ENCODE results near the gene DNAH6. TPM values are rescaled to one million over a fixed set of nuclear protein-coding genes. Genes with fewer than 3 reads are reported as not detected.

The DNAH6 gene
- total RNA-seq, 1 donor from 2014 or later: 5.5 TPM

- H3K9me3 Mint-ChIP-seq (ENCODE audit: low read depth): peaks cover 14% of the 10 kb centered on the region
- H3K27me3 Mint-ChIP-seq: no peaks in the 10 kb centered on the region
- H3K36me3 Mint-ChIP-seq (ENCODE audit: insufficient read depth): peaks cover 1% of the 10 kb centered on the region
- DNase-seq (ENCODE audit: low spot score, unreplicated experiment): no peak
- H3K4me3 Mint-ChIP-seq (ENCODE audit: low read depth): no peak overlapping the region
- no peaks in the 10 kb centered on the region for H3K4me1 Mint-ChIP-seq (ENCODE audit: low read depth)
- TF ChIP-seq CTCF (IDR thresholded peaks at IDR 0.05; ENCODE audit: unreplicated experiment): peak; percentile 36
- no peak overlapping the region for H3K27ac Mint-ChIP-seq
Measured at GRCh38 chr2:84741182-84741822, 225.0 kb downstream of the DNAH6 start.

DNA sequence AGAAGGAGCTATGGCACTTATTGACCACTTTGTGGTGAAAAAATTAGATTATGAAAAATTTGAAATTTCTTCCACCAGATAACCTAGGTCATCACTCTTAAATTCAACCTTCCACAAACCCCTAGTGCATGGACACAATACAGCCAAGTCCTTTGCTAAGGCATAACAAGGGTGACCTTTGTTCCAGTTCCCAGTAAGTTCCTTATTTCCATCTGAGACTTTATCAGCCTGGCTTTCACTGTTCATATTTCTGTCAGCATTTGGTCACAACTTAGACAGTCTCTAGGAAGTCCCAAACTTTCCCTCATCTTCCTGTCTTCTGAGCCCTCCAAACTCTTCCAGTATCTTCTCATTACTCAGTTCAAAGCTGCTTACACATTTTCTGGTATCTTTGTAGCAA, 232.0 kb downstream of the DNAH6 start:
- Mint-ChIP-seq H3K36me3 (ENCODE audit: insufficient read depth) (no peaks in the 10 kb centered on the region), H3K4me3 (ENCODE audit: low read depth) (no peak overlapping the region), H3K27ac (no peak overlapping the region), H3K27me3 (no peaks in the 10 kb centered on the region), H3K4me1 (ENCODE audit: low read depth) (no peaks in the 10 kb centered on the region), H3K9me3 (ENCODE audit: low read depth) (no peaks in the 10 kb centered on the region)
- TF ChIP-seq CTCF (IDR thresholded peaks at IDR 0.05; ENCODE audit: unreplicated experiment): no peak
- no peak for DNase-seq (ENCODE audit: low spot score, unreplicated experiment)

DNA sequence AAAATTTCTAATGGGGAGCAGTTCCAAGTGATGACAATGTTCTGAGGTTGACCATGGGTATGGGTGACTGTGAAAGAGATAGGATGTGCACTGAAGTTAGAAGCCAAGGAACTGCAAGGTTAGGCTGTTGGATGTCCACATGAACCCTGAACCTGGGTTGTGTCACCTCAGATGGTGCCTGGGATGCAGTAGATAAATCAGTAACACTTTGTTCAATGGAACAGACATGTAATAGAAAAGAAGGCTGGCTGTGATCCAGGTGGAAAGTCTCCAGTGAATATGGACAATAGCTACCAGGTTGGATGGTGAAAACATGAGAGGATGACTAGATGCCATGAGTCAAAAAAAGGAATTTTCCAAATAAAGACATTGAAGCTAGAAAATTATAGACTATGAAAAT, 233.1 kb downstream of the DNAH6 start:
- H3K4me3 Mint-ChIP-seq (ENCODE audit: low read depth): no peak overlapping the region
- no peaks in the 10 kb centered on the region for H3K36me3 Mint-ChIP-seq (ENCODE audit: insufficient read depth)
- no peaks in the 10 kb centered on the region for H3K27me3 Mint-ChIP-seq
- no peak overlapping the region for H3K27ac Mint-ChIP-seq
- TF ChIP-seq CTCF (IDR thresholded peaks at IDR 0.05; ENCODE audit: unreplicated experiment): no peak
- no peaks in the 10 kb centered on the region for H3K4me1 Mint-ChIP-seq (ENCODE audit: low read depth)
- H3K9me3 Mint-ChIP-seq (ENCODE audit: low read depth): no peaks in the 10 kb centered on the region
- no peak for DNase-seq (ENCODE audit: low spot score, unreplicated experiment)

DNA sequence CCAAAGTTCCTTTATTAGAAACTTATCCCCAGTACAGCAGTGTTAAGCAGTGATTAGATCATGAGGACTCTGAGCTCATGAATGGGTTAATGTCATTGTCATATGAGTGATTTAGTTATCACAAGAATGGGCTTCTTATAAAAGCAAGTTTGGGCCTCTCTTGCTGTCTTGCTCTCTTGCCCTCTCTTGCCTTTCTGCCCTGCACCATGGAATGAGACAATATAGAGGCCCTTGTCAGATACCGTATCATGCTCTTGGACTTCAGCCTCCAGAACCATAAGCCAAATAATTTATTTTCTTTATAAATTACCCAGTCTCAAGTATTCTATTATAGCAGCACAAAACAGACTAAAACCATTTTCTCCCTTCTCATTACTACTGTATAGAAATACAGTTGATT, 238.8 kb downstream of the DNAH6 start:
- DNase-seq (ENCODE audit: low spot score, unreplicated experiment): no peak
- Mint-ChIP-seq H3K4me1 (ENCODE audit: low read depth) (peaks cover 2% of the 10 kb centered on the region), H3K36me3 (ENCODE audit: insufficient read depth) (no peaks in the 10 kb centered on the region), H3K9me3 (ENCODE audit: low read depth) (peaks cover 8% of the 10 kb centered on the region), H3K4me3 (ENCODE audit: low read depth) (no peak overlapping the region), H3K27me3 (no peaks in the 10 kb centered on the region), H3K27ac (no peak overlapping the region)
- no peak for TF ChIP-seq CTCF (IDR thresholded peaks at IDR 0.05; ENCODE audit: unreplicated experiment)

DNA sequence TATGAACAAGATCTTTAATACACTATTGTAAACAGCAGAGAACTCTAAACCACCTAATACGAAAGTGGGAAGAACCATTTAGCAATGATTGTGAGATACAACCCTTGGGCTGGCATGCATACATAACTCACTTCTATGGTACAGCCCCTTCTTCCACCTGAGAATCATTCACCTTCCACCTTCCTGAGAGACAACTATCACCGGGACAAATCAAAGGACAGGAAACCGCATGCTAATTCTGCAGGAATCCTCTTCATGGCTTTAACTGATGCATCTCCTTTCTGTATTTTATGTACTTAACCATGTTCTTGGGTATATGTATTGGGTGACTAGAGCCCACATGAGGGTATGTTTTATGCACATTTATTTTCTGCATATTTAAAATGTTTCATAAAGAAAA, 241.3 kb downstream of the DNAH6 start:
- TF ChIP-seq CTCF (IDR thresholded peaks at IDR 0.05; ENCODE audit: unreplicated experiment): no peak
- peaks cover 2% of the 10 kb centered on the region for H3K4me1 Mint-ChIP-seq (ENCODE audit: low read depth)
- DNase-seq (ENCODE audit: low spot score, unreplicated experiment): no peak
- H3K36me3 Mint-ChIP-seq (ENCODE audit: insufficient read depth): no peaks in the 10 kb centered on the region
- no peak overlapping the region for H3K4me3 Mint-ChIP-seq (ENCODE audit: low read depth)
- no peak overlapping the region for H3K27ac Mint-ChIP-seq
- H3K27me3 Mint-ChIP-seq: no peaks in the 10 kb centered on the region
- H3K9me3 Mint-ChIP-seq (ENCODE audit: low read depth): peaks cover 10% of the 10 kb centered on the region
